HG02870 (cell line): ENCODE measurements around the gene ANK2.
A peak's percentile ranks its signal among the peaks of the same experiment; 100 is the strongest.
"Not testable (repeated sequence)": the region's sequence is repeated elsewhere in the genome, so short reads cannot be mapped to it uniquely, and the experiment has no call there.

Source experiments
- ATAC-seq: cut with Tn5 transposase; IDR thresholded peaks from one replicate; pipeline ENCODE4 v1.9.1; 2021; ENCODE audit warnings: mild to moderate bottlenecking, moderate library complexity; ENCODE audit not compliant: unreplicated experiment

ANK2 gene

GRCh38 chr4:113050837-113051236 is 1.4 kb downstream of the ANK2 start:
- ATAC-seq = no peak

- no peak for ATAC-seq
These were observed 1.9 kb downstream of the ANK2 start for GRCh38 chr4:113051361-113051760.

GRCh38 chr4:113052379-113052951 is 3.0 kb downstream of the ANK2 start:
- peak; percentile 98 for ATAC-seq

GRCh38 chr4:113053883-113054282 is 4.4 kb downstream of the ANK2 start:
- no peak for ATAC-seq

- no peak for ATAC-seq
These were observed 6.9 kb downstream of the ANK2 start for GRCh38 chr4:113056318-113056717.

GRCh38 chr4:113057891-113058290 is 8.4 kb downstream of the ANK2 start:
- ATAC-seq = no peak

GRCh38 chr4:113059449-113060182 is 10.2 kb downstream of the ANK2 start:
- no peak for ATAC-seq

- ATAC-seq = no peak
These were observed 11.4 kb downstream of the ANK2 start for GRCh38 chr4:113060853-113061252.

GRCh38 chr4:113064244-113064643 is 14.8 kb downstream of the ANK2 start:
- ATAC-seq = no peak

- no peak for ATAC-seq
These were observed 16.2 kb downstream of the ANK2 start for GRCh38 chr4:113065629-113066028.

GRCh38 chr4:113068771-113069170 is 19.3 kb downstream of the ANK2 start:
- not testable (repeated sequence) for ATAC-seq

GRCh38 chr4:113069212-113069892 is 19.9 kb downstream of the ANK2 start:
- ATAC-seq = no peak

- ATAC-seq = no peak
These were observed 21.3 kb downstream of the ANK2 start for GRCh38 chr4:113070755-113071154.

GRCh38 chr4:113071274-113071673 is 21.8 kb downstream of the ANK2 start:
- ATAC-seq = no peak

GRCh38 chr4:113071805-113072204 is 22.4 kb downstream of the ANK2 start:
- no peak for ATAC-seq

- no peak for ATAC-seq
These were observed 24.1 kb downstream of the ANK2 start for GRCh38 chr4:113073451-113074005.

- ATAC-seq = no peak
These were observed 28.1 kb downstream of the ANK2 start for GRCh38 chr4:113077575-113077974.

GRCh38 chr4:113078066-113078465 is 28.6 kb downstream of the ANK2 start:
- ATAC-seq = no peak

GRCh38 chr4:113080050-113080449 is 30.6 kb downstream of the ANK2 start:
- no peak for ATAC-seq

GRCh38 chr4:113080624-113081023 is 31.2 kb downstream of the ANK2 start:
- no peak for ATAC-seq

GRCh38 chr4:113083346-113083745 is 33.9 kb downstream of the ANK2 start:
- no peak for ATAC-seq

- no peak for ATAC-seq
These were observed 36.8 kb downstream of the ANK2 start for GRCh38 chr4:113086172-113086695.
